PFSK-1 (cell line): ENCODE measurements around the gene TTLL7.

ENCODE experiments used
- FOXP2 ChIP-seq: optimal IDR thresholded peaks from 2 replicates; pipeline ENCODE3; 2011; ENCODE audit warnings: borderline replicate concordance, control low read depth, inconsistent platforms; ENCODE audit not compliant: insufficient read depth; ENCODE audit errors: extremely low read length, extremely low read depth
- POLR2AphosphoS5 ChIP-seq: IDR thresholded peaks from 2 replicates; pipeline ENCODE4 v1.6.1; 2012; ENCODE audit warnings: low read depth, mild to moderate bottlenecking, control low read depth, low read length, moderate library complexity
- REST ChIP-seq, 2 experiments: IDR thresholded peaks; 2 replicates each; pipeline versions ENCODE4 v1.6.1 to v1.8.0; 2011 to 2012; ENCODE audit warnings: low read depth in 2 of 2, low read length in 2 of 2, control low read depth in 1 of 2, inconsistent platforms in 1 of 2, mild to moderate bottlenecking in 1 of 2, moderate library complexity in 1 of 2; ENCODE audit not compliant: insufficient read depth in 1 of 2
- SIN3A ChIP-seq: IDR thresholded peaks from 2 replicates; pipeline ENCODE4 v1.6.1; 2012; ENCODE audit warnings: mild to moderate bottlenecking, low read length, moderate library complexity, borderline replicate concordance; ENCODE audit not compliant: insufficient read depth
- TAF1 ChIP-seq: IDR thresholded peaks from 2 replicates; pipeline ENCODE4 v1.6.1; 2012; ENCODE audit warnings: low read length, control low read depth, borderline replicate concordance; ENCODE audit not compliant: insufficient read depth

TTLL7 gene

GRCh38 chr1:83919872-83920271 lies 79.1 kb downstream of the TTLL7 start:
- TF ChIP-seq POLR2AphosphoS5 (no peak), REST (IDR thresholded peaks at IDR 0.05; ENCODE audit: insufficient read depth in 1 of 2, low read depth in 2 of 2, low read length in 2 of 2) (no peak), SIN3A (no peak), FOXP2 (no peak), TAF1 (no peak)

GRCh38 chr1:83918688-83919285 lies 80.1 kb downstream of the TTLL7 start:
- TF ChIP-seq POLR2AphosphoS5: no peak
- no peak for TF ChIP-seq TAF1
- no peak for TF ChIP-seq FOXP2
- no peak for TF ChIP-seq REST (IDR thresholded peaks at IDR 0.05; ENCODE audit: insufficient read depth in 1 of 2, low read depth in 2 of 2, low read length in 2 of 2)
- TF ChIP-seq SIN3A: no peak

- TF ChIP-seq TAF1 (no peak), REST (IDR thresholded peaks at IDR 0.05; ENCODE audit: insufficient read depth in 1 of 2, low read depth in 2 of 2, low read length in 2 of 2) (no peak), SIN3A (no peak), POLR2AphosphoS5 (no peak), FOXP2 (no peak)
Observed at GRCh38 chr1:83917959-83918358, 81.0 kb downstream of the TTLL7 start.

- no peak for TF ChIP-seq SIN3A
- no peak for TF ChIP-seq TAF1
- TF ChIP-seq POLR2AphosphoS5: no peak
- TF ChIP-seq FOXP2: no peak
- TF ChIP-seq REST (IDR thresholded peaks at IDR 0.05; ENCODE audit: insufficient read depth in 1 of 2, low read depth in 2 of 2, low read length in 2 of 2): no peak
Observed at GRCh38 chr1:83912876-83913275, 86.1 kb downstream of the TTLL7 start.

GRCh38 chr1:83910461-83910860 lies 88.5 kb downstream of the TTLL7 start:
- TF ChIP-seq REST (IDR thresholded peaks at IDR 0.05; ENCODE audit: insufficient read depth in 1 of 2, low read depth in 2 of 2, low read length in 2 of 2) (no peak), SIN3A (no peak), FOXP2 (no peak), TAF1 (no peak), POLR2AphosphoS5 (no peak)
